Measurements from ENCODE around the gene DLGAP1. TPM values are rescaled to one million over a fixed set of nuclear protein-coding genes. Genes with fewer than 3 reads are reported as not detected.

Gene DLGAP1
- total RNA-seq, 1 donor from 2014 or later, result 7.7 TPM

DNA sequence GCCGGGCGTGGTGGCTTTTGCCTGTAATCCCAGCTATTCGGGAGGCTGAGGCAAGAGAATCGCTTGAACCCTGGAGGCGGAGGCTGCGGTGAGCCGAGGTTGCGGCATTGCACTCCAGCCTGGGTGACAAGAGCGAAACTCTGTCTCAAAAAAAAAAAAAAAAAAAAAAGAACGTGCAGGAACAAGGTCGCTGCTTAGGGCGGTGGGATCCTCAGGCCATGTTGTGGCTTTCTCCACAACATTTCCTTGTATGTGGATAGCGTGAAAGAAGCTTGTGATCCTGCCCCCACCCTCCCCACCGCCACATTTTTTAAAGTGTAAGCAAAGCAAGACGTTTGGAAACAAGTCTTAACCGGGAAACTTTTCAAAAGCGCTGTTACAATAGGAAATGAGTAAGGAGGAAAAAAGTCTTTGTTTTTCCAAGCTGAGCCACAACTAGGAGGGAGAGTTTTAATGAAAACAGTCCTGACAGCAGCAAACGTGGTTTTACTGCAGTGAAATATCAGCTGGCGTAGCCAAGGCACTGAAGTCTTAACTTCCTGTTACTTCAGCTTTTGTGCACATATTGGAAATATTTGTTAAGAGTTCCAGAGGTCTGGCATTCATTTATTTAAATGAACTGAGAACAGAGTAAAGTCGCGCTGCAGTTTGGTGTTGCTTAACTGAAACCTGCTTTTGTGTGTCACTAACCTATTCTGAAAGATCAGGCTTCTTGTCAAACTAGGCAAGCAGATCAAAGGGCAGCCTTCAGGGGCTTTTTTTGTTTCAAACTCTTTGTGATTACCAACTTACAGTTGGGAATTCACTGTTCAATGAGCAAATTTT lies 1001.4 kb downstream of the DLGAP1 start:
- Mint-ChIP-seq H3K4me1 (ENCODE audit: low read depth) (peaks cover 54% of the 10 kb centered on the region), H3K27me3 (ENCODE audit: low read depth) (no peaks in the 10 kb centered on the region), H3K9me3 (ENCODE audit: low read depth) (no peaks in the 10 kb centered on the region), H3K36me3 (ENCODE audit: low read depth) (peaks cover 19% of the 10 kb centered on the region), H3K27ac (ENCODE audit: unreplicated experiment) (peak overlapping the region; percentile 98), H3K4me3 (ENCODE audit: unreplicated experiment) (peak overlapping the region; percentile 95)
- DNase-seq (ENCODE audit: low spot score), result no peak
- TF ChIP-seq, protein P1, sequence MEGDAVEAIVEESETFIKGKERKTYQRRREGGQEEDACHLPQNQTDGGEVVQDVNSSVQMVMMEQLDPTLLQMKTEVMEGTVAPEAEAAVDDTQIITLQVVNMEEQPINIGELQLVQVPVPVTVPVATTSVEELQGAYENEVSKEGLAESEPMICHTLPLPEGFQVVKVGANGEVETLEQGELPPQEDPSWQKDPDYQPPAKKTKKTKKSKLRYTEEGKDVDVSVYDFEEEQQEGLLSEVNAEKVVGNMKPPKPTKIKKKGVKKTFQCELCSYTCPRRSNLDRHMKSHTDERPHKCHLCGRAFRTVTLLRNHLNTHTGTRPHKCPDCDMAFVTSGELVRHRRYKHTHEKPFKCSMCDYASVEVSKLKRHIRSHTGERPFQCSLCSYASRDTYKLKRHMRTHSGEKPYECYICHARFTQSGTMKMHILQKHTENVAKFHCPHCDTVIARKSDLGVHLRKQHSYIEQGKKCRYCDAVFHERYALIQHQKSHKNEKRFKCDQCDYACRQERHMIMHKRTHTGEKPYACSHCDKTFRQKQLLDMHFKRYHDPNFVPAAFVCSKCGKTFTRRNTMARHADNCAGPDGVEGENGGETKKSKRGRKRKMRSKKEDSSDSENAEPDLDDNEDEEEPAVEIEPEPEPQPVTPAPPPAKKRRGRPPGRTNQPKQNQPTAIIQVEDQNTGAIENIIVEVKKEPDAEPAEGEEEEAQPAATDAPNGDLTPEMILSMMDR (IDR thresholded peaks at IDR 0.05), result no peak

DNA sequence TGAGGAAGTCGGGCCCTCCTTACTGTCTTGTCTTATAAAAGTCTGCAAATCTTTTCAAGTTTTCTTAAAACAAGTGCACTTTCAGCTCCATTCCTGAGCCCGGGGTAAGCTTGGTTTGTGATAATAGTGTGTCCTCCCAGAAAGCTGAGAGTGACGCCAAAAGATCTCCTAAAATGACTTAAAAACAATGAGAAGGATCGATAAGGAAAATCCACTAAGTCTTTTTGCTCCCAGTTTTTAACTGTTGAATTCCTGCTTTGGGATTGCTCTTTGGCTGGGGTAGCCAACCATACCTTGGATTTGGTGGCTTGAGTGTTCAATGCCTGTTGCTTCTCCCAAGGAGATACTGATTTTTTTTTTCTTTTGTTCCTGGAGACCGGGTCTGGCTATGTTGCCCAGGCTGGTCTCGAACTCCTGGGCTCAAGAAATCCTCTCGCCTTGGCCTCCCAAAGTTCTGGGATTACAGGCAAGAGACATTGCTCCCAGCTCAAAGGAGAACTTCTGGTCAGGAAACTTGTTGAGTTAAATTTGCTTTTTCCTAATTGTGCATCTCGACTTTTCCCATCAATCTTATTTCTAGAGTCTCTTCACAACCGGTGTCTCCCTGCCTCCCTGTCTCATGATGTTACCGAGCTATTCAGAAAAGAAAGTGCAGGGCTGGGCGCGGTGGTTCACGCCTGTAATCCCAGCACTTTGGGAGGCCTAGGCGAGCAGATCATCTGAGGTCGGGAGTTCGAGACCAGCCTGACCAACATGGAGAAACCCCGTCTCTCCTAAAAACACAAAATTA lies 1002.2 kb downstream of the DLGAP1 start:
- Mint-ChIP-seq H3K27me3 (ENCODE audit: low read depth) (no peaks in the 10 kb centered on the region), H3K36me3 (ENCODE audit: low read depth) (peaks cover 15% of the 10 kb centered on the region), H3K9me3 (ENCODE audit: low read depth) (no peaks in the 10 kb centered on the region), H3K27ac (ENCODE audit: unreplicated experiment) (peak overlapping the region; percentile 98), H3K4me1 (ENCODE audit: low read depth) (peaks cover 49% of the 10 kb centered on the region), H3K4me3 (ENCODE audit: unreplicated experiment) (peak overlapping the region; percentile 95)
- TF ChIP-seq, protein P1 (IDR thresholded peaks at IDR 0.05), result no peak
- DNase-seq (ENCODE audit: low spot score), result no peak

DNA sequence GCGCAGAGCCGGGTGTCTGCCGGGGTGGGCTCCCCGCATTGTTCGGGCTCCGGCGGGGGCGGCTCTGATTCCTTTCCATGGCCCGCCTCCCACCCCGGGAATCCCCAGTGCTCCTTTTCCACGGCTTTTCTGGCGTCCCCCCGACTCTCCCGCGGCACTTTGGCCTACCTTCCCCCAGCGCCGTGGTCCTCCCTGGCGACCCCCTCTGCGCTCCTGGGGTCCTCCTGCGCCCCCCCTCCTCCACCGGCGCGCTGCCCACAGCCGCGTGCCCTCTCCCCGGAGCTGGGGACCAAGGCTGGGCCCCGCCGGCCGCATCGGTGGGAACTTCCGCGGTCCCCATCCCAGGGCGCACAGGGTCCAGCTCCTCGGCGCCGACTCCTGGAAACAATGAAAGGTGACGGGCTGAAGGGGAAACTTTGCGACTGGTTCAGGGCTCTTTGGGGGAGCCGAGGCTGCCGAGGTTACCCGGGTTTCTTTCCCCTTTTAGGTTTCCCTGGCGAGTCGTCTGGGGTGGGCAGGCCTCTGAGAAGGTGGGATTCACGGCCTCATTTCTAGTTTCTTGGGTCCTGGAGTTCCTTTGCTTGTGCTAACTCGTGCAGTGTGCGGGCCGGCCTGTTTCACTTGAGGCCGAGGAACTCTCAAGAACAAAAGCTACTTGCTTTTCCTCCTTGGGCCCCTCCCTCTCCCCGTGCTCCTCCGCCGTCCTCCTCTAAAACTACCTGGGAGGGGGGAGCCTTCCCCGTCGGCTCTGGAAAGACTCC lies 1002.9 kb downstream of the DLGAP1 start:
- DNase-seq (ENCODE audit: low spot score), result no peak
- Mint-ChIP-seq H3K4me1 (ENCODE audit: low read depth) (peaks cover 50% of the 10 kb centered on the region), H3K9me3 (ENCODE audit: low read depth) (no peaks in the 10 kb centered on the region), H3K27ac (ENCODE audit: unreplicated experiment) (peak overlapping the region; percentile 98), H3K4me3 (ENCODE audit: unreplicated experiment) (peak overlapping the region; percentile 95), H3K36me3 (ENCODE audit: low read depth) (peaks cover 8% of the 10 kb centered on the region), H3K27me3 (ENCODE audit: low read depth) (no peaks in the 10 kb centered on the region)
- TF ChIP-seq, protein P1 (IDR thresholded peaks at IDR 0.05), result peak; percentile 36

DNA sequence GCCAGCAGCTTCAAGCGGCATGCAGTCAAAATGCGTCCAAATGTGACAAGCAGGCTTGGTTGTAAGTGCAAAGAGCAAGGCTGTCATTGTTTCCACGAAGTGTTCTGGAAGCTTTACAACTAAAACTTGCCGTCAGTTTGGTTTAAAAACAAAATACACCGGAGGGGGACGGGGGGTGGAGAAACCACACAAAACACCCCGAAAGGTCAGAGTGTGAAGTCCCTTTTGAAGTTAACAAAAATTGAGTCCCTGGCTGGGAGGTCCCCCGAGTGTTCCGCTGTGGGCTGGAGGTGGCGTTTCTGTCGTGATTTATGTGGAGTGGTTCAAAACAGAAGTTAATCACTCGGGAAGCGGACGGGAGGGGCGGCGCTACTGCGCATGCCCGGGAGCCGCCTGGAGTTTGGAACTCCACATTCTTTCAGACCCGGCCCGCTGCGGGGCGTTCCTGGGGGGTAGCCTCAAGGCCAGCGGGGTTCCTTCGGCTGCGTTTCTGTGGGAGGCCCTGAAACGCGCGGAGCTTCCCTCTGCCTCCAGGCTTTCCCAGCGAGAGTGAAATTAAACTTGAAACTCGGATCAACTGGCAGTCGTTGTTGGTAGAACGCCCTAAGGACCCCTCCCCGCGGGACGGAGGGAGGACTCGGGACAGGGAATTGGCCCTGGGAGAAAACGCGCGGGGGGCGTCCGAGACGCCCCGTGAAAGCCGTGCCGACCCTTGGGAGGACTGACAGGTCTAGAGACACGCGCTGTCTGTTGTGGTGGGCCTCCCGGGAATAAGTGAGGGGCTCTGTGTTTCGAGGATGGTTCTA lies 1003.7 kb downstream of the DLGAP1 start:
- Mint-ChIP-seq H3K4me3 (ENCODE audit: unreplicated experiment) (peak overlapping the region; percentile 95), H3K27ac (ENCODE audit: unreplicated experiment) (peak overlapping the region; percentile 98), H3K27me3 (ENCODE audit: low read depth) (no peaks in the 10 kb centered on the region), H3K9me3 (ENCODE audit: low read depth) (no peaks in the 10 kb centered on the region), H3K36me3 (ENCODE audit: low read depth) (peaks cover 2% of the 10 kb centered on the region), H3K4me1 (ENCODE audit: low read depth) (peaks cover 50% of the 10 kb centered on the region)
- TF ChIP-seq, protein P1 (IDR thresholded peaks at IDR 0.05), result no peak
- peak; percentile 95 for DNase-seq (ENCODE audit: low spot score)
